ENCODE data around the gene APBB1IP.

DNA sequence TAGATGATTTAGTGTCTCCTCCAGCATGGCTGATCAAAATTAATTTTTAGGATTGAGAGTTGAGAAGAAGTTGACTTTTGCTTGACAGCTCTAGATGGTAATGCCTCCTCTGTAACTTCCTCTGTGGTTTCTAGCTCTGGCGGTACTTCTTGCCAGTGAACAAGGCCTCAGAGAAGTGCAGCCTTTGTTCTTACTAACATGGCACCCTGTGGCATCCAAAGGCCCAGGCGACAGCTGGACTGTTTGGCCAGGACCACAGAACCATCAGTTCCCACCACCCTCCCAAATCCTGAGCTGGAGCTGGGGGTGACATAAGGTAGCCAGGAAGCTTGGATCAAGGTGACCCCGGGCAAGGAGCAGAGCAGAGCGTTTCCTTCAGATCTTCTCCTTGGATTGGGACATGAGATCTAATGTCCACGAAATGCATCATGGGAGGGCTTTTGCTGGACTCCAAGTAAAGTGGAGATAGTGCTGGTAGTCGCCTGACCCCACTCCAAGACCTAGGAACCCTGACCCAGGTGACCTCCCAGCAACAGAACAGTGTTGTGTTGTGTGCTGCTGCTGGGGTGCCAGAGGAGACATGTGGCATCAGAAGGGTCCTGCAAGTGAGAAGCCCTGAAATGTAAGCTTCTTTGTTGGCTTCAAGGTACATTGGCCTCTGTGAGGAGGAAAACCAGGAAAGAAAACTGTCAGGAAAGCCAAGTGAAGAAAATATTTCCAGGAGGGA lies 41.8 kb downstream of the APBB1IP start:
- TF ChIP-seq, protein P1, sequence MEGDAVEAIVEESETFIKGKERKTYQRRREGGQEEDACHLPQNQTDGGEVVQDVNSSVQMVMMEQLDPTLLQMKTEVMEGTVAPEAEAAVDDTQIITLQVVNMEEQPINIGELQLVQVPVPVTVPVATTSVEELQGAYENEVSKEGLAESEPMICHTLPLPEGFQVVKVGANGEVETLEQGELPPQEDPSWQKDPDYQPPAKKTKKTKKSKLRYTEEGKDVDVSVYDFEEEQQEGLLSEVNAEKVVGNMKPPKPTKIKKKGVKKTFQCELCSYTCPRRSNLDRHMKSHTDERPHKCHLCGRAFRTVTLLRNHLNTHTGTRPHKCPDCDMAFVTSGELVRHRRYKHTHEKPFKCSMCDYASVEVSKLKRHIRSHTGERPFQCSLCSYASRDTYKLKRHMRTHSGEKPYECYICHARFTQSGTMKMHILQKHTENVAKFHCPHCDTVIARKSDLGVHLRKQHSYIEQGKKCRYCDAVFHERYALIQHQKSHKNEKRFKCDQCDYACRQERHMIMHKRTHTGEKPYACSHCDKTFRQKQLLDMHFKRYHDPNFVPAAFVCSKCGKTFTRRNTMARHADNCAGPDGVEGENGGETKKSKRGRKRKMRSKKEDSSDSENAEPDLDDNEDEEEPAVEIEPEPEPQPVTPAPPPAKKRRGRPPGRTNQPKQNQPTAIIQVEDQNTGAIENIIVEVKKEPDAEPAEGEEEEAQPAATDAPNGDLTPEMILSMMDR (IDR thresholded peaks at IDR 0.05), result no peak
- TF ChIP-seq ZNF263 (CRISPR knock-in tag; IDR thresholded peaks at IDR 0.05; ENCODE audit: low read depth) (no peak), NR2C2 (CRISPR knock-in tag; IDR thresholded peaks at IDR 0.05) (no peak), KAT7 (CRISPR knock-in tag; IDR thresholded peaks at IDR 0.05; ENCODE audit: borderline replicate concordance) (no peak), SP1 (CRISPR knock-in tag; conservative IDR thresholded peaks at IDR 0.05) (no peak)
- TF ChIP-seq, protein P2, sequence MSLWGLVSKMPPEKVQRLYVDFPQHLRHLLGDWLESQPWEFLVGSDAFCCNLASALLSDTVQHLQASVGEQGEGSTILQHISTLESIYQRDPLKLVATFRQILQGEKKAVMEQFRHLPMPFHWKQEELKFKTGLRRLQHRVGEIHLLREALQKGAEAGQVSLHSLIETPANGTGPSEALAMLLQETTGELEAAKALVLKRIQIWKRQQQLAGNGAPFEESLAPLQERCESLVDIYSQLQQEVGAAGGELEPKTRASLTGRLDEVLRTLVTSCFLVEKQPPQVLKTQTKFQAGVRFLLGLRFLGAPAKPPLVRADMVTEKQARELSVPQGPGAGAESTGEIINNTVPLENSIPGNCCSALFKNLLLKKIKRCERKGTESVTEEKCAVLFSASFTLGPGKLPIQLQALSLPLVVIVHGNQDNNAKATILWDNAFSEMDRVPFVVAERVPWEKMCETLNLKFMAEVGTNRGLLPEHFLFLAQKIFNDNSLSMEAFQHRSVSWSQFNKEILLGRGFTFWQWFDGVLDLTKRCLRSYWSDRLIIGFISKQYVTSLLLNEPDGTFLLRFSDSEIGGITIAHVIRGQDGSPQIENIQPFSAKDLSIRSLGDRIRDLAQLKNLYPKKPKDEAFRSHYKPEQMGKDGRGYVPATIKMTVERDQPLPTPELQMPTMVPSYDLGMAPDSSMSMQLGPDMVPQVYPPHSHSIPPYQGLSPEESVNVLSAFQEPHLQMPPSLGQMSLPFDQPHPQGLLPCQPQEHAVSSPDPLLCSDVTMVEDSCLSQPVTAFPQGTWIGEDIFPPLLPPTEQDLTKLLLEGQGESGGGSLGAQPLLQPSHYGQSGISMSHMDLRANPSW (CRISPR knock-in tag; conservative IDR thresholded peaks at IDR 0.05; ENCODE audit: low read depth), result no peak
- TF ChIP-seq, protein P3, sequence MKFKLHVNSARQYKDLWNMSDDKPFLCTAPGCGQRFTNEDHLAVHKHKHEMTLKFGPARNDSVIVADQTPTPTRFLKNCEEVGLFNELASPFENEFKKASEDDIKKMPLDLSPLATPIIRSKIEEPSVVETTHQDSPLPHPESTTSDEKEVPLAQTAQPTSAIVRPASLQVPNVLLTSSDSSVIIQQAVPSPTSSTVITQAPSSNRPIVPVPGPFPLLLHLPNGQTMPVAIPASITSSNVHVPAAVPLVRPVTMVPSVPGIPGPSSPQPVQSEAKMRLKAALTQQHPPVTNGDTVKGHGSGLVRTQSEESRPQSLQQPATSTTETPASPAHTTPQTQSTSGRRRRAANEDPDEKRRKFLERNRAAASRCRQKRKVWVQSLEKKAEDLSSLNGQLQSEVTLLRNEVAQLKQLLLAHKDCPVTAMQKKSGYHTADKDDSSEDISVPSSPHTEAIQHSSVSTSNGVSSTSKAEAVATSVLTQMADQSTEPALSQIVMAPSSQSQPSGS (CRISPR knock-in tag; IDR thresholded peaks at IDR 0.05; ENCODE audit: borderline replicate concordance, low read depth), result no peak
- TF ChIP-seq, protein P4, sequence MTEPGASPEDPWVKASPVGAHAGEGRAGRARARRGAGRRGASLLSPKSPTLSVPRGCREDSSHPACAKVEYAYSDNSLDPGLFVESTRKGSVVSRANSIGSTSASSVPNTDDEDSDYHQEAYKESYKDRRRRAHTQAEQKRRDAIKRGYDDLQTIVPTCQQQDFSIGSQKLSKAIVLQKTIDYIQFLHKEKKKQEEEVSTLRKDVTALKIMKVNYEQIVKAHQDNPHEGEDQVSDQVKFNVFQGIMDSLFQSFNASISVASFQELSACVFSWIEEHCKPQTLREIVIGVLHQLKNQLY (CRISPR knock-in tag; IDR thresholded peaks at IDR 0.05), result no peak
